RWPE1 (cell line): ENCODE data around the gene DEPP1.

Experiments used
- CTCF ChIA-PET: fragments of 350-600 bp; sonication (Branson Sonifier 250); formaldehyde crosslinking; extraction: SDS; loops from one replicate; lab custom pipeline; 2021; lab: Yijun Ruan, JAX
- POLR2A ChIA-PET: fragments of 400-600 bp; formaldehyde crosslinking; extraction: SDS; loops from one replicate; lab custom pipeline; 2020; ENCODE audit warnings: antibody characterized with exemption; ENCODE audit not compliant: low non-redundant PET; lab: Yijun Ruan, JAX
- DNase-seq: peaks from one replicate; pipeline ENCODE4 v3.0.0; 2012; ENCODE audit warnings: low spot score
- H3K27ac ChIP-seq: fragments of 450-650 bp; 2 replicates; pipeline ENCODE4 v1.5.1; 2017
- CTCF ChIP-seq: fragments of 450-650 bp; conservative IDR thresholded peaks from 2 replicates; pipeline ENCODE4 v1.5.1; 2017; ENCODE audit warnings: low read depth, mild to moderate bottlenecking

The DEPP1 gene

GRCh38 chr10:44967616-44968015 lies 11.0 kb downstream of the DEPP1 start:
- no peak for DNase-seq
- TF ChIP-seq CTCF = no peak
- ChIA-PET CTCF (interaction anchor here (0.6 to 0.9 kb wide), 3 partner anchors 35 to 843 kb away, joined by 3 to 5 read pairs (median 4); no protein-coding TSS in a partner anchor), POLR2A (no interaction called here)
- H3K27ac ChIP-seq = no peak overlapping the region

- no peak for TF ChIP-seq CTCF
- no peak overlapping the region for H3K27ac ChIP-seq
- ChIA-PET POLR2A (no interaction called here), CTCF (interaction anchor here (0.6 to 0.9 kb wide), 4 partner anchors 12 to 844 kb away, joined by 3 to 5 read pairs (median 4); partner anchors contain the start of gene DEPP1)
- DNase-seq = no peak
These were observed 11.6 kb downstream of the DEPP1 start for GRCh38 chr10:44966816-44967509.

DNA sequence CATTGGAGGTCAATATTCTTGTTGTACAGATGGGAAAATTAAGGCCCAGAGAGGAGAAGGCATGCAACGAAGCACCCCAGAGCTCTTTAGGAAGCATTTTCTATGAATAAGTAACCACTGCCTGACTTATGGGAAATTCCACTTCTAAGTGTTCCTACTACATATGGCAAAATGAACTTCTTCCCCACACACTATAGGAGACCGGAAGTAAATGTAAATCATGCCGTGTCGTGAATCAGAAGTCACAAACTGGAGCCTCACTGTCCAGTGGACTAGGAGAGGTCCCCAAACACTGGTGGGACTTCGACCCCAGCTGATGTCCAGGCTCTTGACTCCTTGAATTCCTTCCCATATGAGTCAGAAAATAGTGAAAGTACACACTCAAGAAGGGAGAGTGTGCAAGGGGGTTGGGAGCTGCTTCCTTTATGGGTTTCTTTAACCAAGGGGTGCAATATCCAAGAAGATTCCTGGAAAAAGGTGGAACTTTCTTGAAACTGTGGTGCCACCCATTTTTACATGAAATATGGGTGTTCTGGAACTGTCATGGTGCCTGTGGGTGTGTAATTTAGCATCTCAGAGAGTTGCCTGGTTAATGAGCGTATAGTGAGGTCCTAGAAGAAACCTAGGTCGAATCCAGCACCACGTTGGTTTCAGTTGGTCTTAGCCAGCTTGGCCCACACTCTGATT lies 12.3 kb downstream of the DEPP1 start:
- POLR2A ChIA-PET = no interaction called here
- no peak for TF ChIP-seq CTCF
- CTCF ChIA-PET = interaction anchor here (0.6 to 0.7 kb wide), 2 partner anchors 13 to 40 kb away, joined by 3 read pairs; partner anchors contain the start of gene DEPP1
- no peak for DNase-seq
- no peak overlapping the region for H3K27ac ChIP-seq

DNA sequence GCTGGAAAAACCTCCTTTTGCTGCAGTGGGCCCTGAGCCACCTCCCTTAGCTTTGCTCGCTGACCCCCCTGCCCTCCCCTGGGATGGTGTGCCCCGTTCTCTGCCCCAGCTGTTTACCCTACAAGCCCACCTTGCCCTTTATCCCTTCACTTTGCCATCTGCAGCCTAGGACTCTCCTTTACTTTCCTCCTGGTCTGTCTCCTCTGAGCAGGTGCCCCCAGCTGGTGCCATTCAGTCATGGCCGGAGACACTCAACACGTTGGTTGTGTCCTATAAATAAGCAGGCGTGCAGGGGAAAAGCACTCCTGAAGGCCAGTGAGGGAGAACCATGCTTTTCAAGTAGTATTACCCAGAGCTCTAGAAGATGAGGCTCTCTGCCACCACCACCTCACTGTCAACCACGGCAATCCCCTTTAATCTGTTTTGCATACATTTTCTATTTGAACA lies 12.9 kb downstream of the DEPP1 start:
- POLR2A ChIA-PET = no interaction called here
- no peak overlapping the region for H3K27ac ChIP-seq

GRCh38 chr10:44965104-44965503 lies 13.5 kb downstream of the DEPP1 start:
- TF ChIP-seq CTCF = no peak
- ChIA-PET POLR2A (no interaction called here), CTCF (no interaction called here)
- no peak overlapping the region for H3K27ac ChIP-seq
- DNase-seq = no peak

More for the DNA sequence above, 12.9 kb downstream of the DEPP1 start:
- CTCF ChIA-PET = no interaction called here
- DNase-seq = no peak
- TF ChIP-seq CTCF = no peak

- DNase-seq = no peak
- TF ChIP-seq CTCF = no peak
- ChIA-PET CTCF (interaction anchor here (0.6 kb wide), 1 partner anchor 1484 kb away, joined by 3 read pairs; no protein-coding TSS in a partner anchor), POLR2A (no interaction called here)
- H3K27ac ChIP-seq = no peak overlapping the region
These were observed 14.6 kb downstream of the DEPP1 start for GRCh38 chr10:44963772-44964633.
